HUES6 (cell line): ENCODE results near the gene RBBP8.
"Not testable (repeated sequence)": the region's sequence is repeated elsewhere in the genome, so short reads cannot be mapped to it uniquely, and the experiment has no call there.

ENCODE experiments used
- H3K27ac ChIP-seq: 2 replicates; pipeline ENCODE4 v1.7.0; 2013; ENCODE audit warnings: low read depth, mild to moderate bottlenecking, low read length, inconsistent platforms
- H3K27me3 ChIP-seq: 2 replicates; pipeline ENCODE4 v1.6.1; 2013; ENCODE audit warnings: low read length; ENCODE audit not compliant: control insufficient read depth, insufficient read depth
- H3K36me3 ChIP-seq: 2 replicates; pipeline ENCODE4 v1.6.1; 2013; ENCODE audit warnings: low read length; ENCODE audit not compliant: control insufficient read depth, insufficient read depth
- H3K4me1 ChIP-seq: 2 replicates; pipeline ENCODE4 v1.6.1; 2013; ENCODE audit warnings: low read length; ENCODE audit not compliant: control insufficient read depth, insufficient read depth
- H3K4me3 ChIP-seq: 2 replicates; pipeline ENCODE4 v1.5.1; 2013; ENCODE audit warnings: low read depth, low read length
- H3K9ac ChIP-seq: one replicate; pipeline ENCODE4 v1.6.1; 2013; ENCODE audit warnings: mild to moderate bottlenecking, low read length
- H3K9me3 ChIP-seq: 2 replicates; pipeline ENCODE4 v1.6.1; 2013; ENCODE audit warnings: low read depth, low read length; ENCODE audit not compliant: control insufficient read depth, insufficient read depth

The RBBP8 gene

GRCh38 chr18:22933206-22933965 lies at the start of gene RBBP8:
RBBP8 (plus strand) TSS chr18:22933328; CDS start chr18:22936852, 3,524 bp downstream.
- peaks cover 14% of the 10 kb centered on the region for H3K36me3 ChIP-seq
- H3K27ac ChIP-seq: peak within 1 kb of the TSS; percentile 95
- peaks cover 14% of the 10 kb centered on the region for H3K4me1 ChIP-seq
- H3K27me3 ChIP-seq: no peaks in the 10 kb centered on the region
- peak within 1 kb of the TSS; percentile 73 for H3K4me3 ChIP-seq
- peak within 1 kb of the TSS; percentile 98 for H3K9ac ChIP-seq
- H3K9me3 ChIP-seq: no peaks in the 10 kb centered on the region

- no peak overlapping the region for H3K27ac ChIP-seq
- peaks cover 9% of the 10 kb centered on the region for H3K9me3 ChIP-seq
- no peaks in the 10 kb centered on the region for H3K36me3 ChIP-seq
- no peak overlapping the region for H3K4me3 ChIP-seq
- H3K4me1 ChIP-seq: peaks cover 2% of the 10 kb centered on the region; the same call in 1 of the 2 replicates
- no peak overlapping the region for H3K9ac ChIP-seq
- no peaks in the 10 kb centered on the region for H3K27me3 ChIP-seq
Measured at GRCh38 chr18:22883827-22884226, 49.3 kb upstream of the RBBP8 start.

- H3K9ac ChIP-seq, H3K36me3 ChIP-seq, H3K4me1 ChIP-seq, H3K27ac ChIP-seq, H3K4me3 ChIP-seq, H3K9me3 ChIP-seq, H3K27me3 ChIP-seq: not testable (repeated sequence)
Measured at GRCh38 chr18:22885694-22886093, 47.4 kb upstream of the RBBP8 start.

GRCh38 chr18:22899421-22899820 lies 33.7 kb upstream of the RBBP8 start:
- Histone ChIP-seq H3K27ac (no peak overlapping the region), H3K27me3 (no peaks in the 10 kb centered on the region), H3K4me1 (no peaks in the 10 kb centered on the region), H3K4me3 (no peak overlapping the region), H3K9ac (no peak overlapping the region), H3K36me3 (no peaks in the 10 kb centered on the region), H3K9me3 (peaks cover 13% of the 10 kb centered on the region; the same call in 1 of the 2 replicates)

- peaks cover 13% of the 10 kb centered on the region; the same call in 1 of the 2 replicates for H3K9me3 ChIP-seq
- no peaks in the 10 kb centered on the region for H3K4me1 ChIP-seq
- no peak overlapping the region for H3K27ac ChIP-seq
- H3K4me3 ChIP-seq: no peak overlapping the region
- H3K36me3 ChIP-seq: no peaks in the 10 kb centered on the region
- H3K9ac ChIP-seq: no peak overlapping the region
- no peaks in the 10 kb centered on the region for H3K27me3 ChIP-seq
Measured at GRCh38 chr18:22900558-22901238, 32.4 kb upstream of the RBBP8 start.

GRCh38 chr18:22902093-22902492 lies 31.0 kb upstream of the RBBP8 start:
- no peak overlapping the region for H3K4me3 ChIP-seq
- no peak overlapping the region for H3K9ac ChIP-seq
- no peaks in the 10 kb centered on the region for H3K4me1 ChIP-seq
- no peak overlapping the region for H3K27ac ChIP-seq
- H3K36me3 ChIP-seq: no peaks in the 10 kb centered on the region
- no peaks in the 10 kb centered on the region for H3K27me3 ChIP-seq
- H3K9me3 ChIP-seq: peaks cover 13% of the 10 kb centered on the region; the same call in 1 of the 2 replicates

GRCh38 chr18:22903248-22903647 lies 29.9 kb upstream of the RBBP8 start:
- H3K27ac ChIP-seq, H3K27me3 ChIP-seq, H3K36me3 ChIP-seq, H3K4me3 ChIP-seq, H3K9ac ChIP-seq, H3K4me1 ChIP-seq: not testable (repeated sequence)
- peaks cover 13% of the 10 kb centered on the region; the same call in 1 of the 2 replicates for H3K9me3 ChIP-seq

- Histone ChIP-seq H3K27ac (no peak overlapping the region), H3K9ac (no peak overlapping the region), H3K9me3 (no peaks in the 10 kb centered on the region), H3K36me3 (no peaks in the 10 kb centered on the region), H3K4me3 (no peak overlapping the region), H3K27me3 (no peaks in the 10 kb centered on the region), H3K4me1 (peaks cover 36% of the 10 kb centered on the region)
Measured at GRCh38 chr18:22912149-22912548, 21.0 kb upstream of the RBBP8 start.

GRCh38 chr18:22912835-22913234 lies 20.3 kb upstream of the RBBP8 start:
- Histone ChIP-seq H3K9ac (no peak overlapping the region), H3K27ac (no peak overlapping the region), H3K4me3 (no peak overlapping the region), H3K27me3 (no peaks in the 10 kb centered on the region), H3K9me3 (no peaks in the 10 kb centered on the region), H3K36me3 (no peaks in the 10 kb centered on the region), H3K4me1 (peaks cover 36% of the 10 kb centered on the region)

GRCh38 chr18:22913861-22914260 lies 19.3 kb upstream of the RBBP8 start:
- Histone ChIP-seq H3K9ac (no peak overlapping the region), H3K27ac (peak overlapping the region; percentile 80), H3K36me3 (no peaks in the 10 kb centered on the region), H3K27me3 (no peaks in the 10 kb centered on the region), H3K4me3 (no peak overlapping the region; the same call in 1 of the 2 replicates), H3K9me3 (no peaks in the 10 kb centered on the region), H3K4me1 (peaks cover 36% of the 10 kb centered on the region)

GRCh38 chr18:22914633-22915032 lies 18.5 kb upstream of the RBBP8 start:
- H3K4me3 ChIP-seq: no peak overlapping the region

More at GRCh38 chr18:22914633-22915032, 18.5 kb upstream of the RBBP8 start:
- no peak overlapping the region for H3K9ac ChIP-seq
- no peaks in the 10 kb centered on the region for H3K9me3 ChIP-seq
- no peaks in the 10 kb centered on the region for H3K27me3 ChIP-seq
- peaks cover 36% of the 10 kb centered on the region for H3K4me1 ChIP-seq
- peak overlapping the region; percentile 80 for H3K27ac ChIP-seq
- no peaks in the 10 kb centered on the region for H3K36me3 ChIP-seq
